ENCODE data around the gene STIP1.

Gene STIP1

DNA sequence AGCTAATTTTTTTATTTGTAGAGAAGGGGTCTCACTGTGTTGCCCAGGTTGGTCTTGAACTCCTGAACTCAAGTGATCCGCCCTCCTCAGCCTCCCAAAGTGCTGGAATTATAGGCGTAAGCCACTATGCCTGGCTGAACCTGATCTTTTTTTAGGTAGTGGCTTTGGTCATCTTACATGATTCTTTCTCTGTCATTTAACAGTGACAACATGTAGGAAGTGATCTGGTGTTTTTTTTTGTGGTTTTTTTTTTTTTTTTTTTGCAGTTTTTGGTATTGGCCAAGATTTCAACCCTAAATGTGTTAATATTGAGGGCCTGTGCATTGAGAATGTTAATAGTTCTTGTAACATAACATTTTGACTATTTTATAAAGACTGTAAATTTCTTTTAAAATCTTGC, 12.5 kb downstream of the STIP1 start:
- no peak for DNase-seq (ENCODE audit: low read depth)

GRCh38 chr11:64201543-64201942, 15.6 kb downstream of the STIP1 start:
- no peak for DNase-seq (ENCODE audit: low read depth)

GRCh38 chr11:64202992-64203391, 17.0 kb downstream of the STIP1 start:
- no peak for DNase-seq (ENCODE audit: low read depth)

GRCh38 chr11:64203421-64204079, 17.6 kb downstream of the STIP1 start:
- DNase-seq (ENCODE audit: low read depth) = no peak

GRCh38 chr11:64204080-64204440, 18.1 kb downstream of the STIP1 start:
- DNase-seq (ENCODE audit: low read depth) = no peak

GRCh38 chr11:64204464-64204989, 18.6 kb downstream of the STIP1 start:
- DNase-seq (ENCODE audit: low read depth) = peak; percentile 66

- peak; percentile 75 for DNase-seq (ENCODE audit: low read depth)
These were observed 20.7 kb downstream of the STIP1 start, which contains the start of gene FERMT3 for GRCh38 chr11:64206457-64207255. Gene FERMT3, plus strand, starts transcription at chr11:64206721. Its CDS starts 644 bp downstream, at chr11:64207365.

- DNase-seq (ENCODE audit: low read depth) = peak; percentile 81
These were observed 21.5 kb downstream of the STIP1 start for GRCh38 chr11:64207256-64208085.

GRCh38 chr11:64208086-64208795, 22.3 kb downstream of the STIP1 start:
- DNase-seq (ENCODE audit: low read depth) = no peak

- no peak for DNase-seq (ENCODE audit: low read depth)
These were observed 23.0 kb downstream of the STIP1 start for GRCh38 chr11:64208796-64209562.

DNA sequence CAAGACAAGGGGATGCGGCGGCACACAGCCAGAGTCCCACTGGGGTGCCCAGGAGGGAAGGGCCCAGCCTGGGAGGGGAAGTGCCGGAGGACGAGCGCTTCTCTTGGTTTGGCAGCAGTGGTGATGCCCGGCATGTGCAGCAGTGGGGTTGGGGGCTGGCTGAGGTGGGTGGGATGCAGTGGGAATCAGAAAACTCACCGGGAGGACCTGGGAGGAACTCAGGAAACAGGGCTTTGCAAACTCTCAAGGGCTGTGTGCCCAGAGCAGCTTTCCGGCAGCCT, 23.5 kb downstream of the STIP1 start:
- no peak for DNase-seq (ENCODE audit: low read depth)

DNA sequence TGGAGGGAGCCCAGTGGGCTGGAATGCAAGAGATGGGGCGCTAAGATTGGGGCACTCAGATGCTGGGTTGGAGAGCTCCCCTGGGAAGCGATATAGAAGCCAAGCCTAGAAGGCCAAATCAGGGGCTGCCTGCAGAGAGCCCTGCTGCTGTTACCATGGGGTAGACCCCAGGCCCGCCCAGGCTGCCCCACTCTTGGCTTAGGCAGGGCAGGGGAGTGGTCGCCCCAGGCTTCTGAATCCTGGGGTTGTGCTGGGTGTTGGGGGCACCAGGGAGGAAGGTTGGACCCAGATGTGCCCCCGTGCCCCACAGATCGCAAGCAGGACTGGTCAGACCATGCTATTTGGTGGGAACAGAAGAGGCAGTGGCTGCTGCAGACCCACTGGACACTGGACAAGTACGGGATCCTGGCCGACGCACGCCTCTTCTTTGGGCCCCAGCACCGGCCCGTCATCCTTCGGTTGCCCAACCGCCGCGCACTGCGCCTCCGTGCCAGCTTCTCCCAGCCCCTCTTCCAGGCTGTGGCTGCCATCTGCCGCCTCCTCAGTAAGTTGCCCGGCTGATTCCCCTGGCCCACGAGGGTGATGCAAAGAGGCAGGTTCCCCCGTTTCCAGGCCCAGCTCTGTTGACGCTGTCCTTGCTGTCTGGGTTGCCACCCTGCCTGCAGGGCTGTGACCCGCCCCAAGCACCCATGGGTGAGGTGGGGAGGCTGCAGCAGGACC, 24.5 kb downstream of the STIP1 start:
- DNase-seq (ENCODE audit: low read depth) = no peak

- DNase-seq (ENCODE audit: low read depth) = no peak
These were observed 25.4 kb downstream of the STIP1 start for GRCh38 chr11:64211181-64211872.

DNA sequence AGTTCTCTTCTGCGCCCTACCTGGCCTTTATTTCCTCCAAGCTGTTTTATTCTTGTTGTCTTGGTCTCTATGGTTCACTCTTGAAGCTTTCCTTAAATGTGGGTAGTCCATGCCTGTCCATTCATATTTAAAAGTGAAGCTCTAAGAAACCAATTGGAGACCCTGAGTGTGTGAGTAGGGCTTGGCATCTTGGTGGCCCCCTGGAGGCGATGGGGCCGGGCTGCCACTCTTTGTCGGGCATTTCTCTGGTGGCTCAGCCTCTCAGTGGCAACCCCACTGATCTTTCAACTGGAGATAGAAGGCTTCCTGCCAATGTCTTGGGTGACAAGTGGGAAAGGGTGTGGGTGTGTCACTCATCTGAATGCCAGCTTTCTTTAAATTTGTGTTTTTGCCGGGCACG, 30.9 kb downstream of the STIP1 start:
- DNase-seq (ENCODE audit: low read depth) = no peak

DNA sequence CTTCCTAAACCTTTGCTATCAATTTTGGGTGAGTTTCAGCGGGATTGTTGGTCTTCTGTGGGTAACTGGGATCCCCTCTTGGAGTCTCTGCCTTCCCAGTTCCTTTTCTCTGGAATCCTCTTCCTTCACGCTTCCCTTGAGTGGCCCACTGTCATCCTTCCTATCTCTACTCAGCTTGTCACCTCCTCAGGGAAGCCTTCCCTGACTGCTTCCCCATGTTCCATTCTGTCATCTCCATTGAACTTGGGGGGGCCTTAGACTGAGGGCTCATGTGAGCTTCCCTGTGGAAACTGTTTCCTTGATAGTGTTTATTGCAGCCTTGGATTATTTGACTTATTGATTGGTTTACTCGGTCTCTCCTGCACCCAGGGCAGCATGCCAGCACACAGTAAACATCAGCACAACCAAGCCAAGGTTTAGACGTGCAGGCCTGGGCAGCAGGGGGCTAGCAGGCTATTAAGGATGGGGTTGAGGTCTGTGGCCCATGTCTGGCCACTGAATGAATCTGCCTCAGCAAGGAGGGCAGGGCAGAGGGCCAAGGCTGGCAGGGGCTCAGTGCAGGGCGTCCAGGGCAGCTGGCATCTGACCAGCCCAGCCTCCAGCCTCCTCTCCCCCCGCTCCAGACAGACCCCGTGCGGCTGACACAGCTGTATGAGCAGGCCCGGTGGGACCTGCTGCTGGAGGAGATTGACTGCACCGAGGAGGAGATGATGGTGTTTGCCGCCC, 32.8 kb downstream of the STIP1 start:
- DNase-seq (ENCODE audit: low read depth) = no peak

DNA sequence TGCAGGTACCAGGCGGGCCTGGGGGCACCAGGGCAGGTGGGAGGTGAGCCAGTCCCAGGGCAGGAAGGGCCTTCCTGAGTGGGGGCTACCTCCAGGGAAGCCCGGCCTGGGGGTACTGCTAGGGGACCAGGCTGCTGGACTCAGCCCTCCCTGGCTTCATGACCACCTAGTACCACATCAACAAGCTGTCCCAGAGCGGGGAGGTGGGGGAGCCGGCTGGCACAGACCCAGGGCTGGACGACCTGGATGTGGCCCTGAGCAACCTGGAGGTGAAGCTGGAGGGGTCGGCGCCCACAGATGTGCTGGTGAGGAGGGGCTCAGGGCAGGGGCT, 33.3 kb downstream of the STIP1 start:
- DNase-seq (ENCODE audit: low read depth) = no peak

- no peak for DNase-seq (ENCODE audit: low read depth)
These were observed 33.8 kb downstream of the STIP1 start for GRCh38 chr11:64219755-64220154.

- no peak for DNase-seq (ENCODE audit: low read depth)
These were observed 34.3 kb downstream of the STIP1 start for GRCh38 chr11:64220271-64220670.

GRCh38 chr11:64220798-64221197, 34.8 kb downstream of the STIP1 start:
- no peak for DNase-seq (ENCODE audit: low read depth)

- DNase-seq (ENCODE audit: low read depth) = no peak
These were observed 36.7 kb downstream of the STIP1 start for GRCh38 chr11:64222651-64223000.

Data from activated T-cell treated with anti-CD3 and anti-CD28 coated beads for 48 hours (primary cell).